AG10803 (cell line): ENCODE measurements around the gene ADAMTS18.

ENCODE experiments used
- DNase-seq: peaks from one replicate; pipeline ENCODE4 v3.0.0; 2010; ENCODE audit warnings: low read depth
- H3K4me3 ChIP-seq: 2 replicates; pipeline ENCODE4 v1.5.1; 2011; ENCODE audit warnings: mild to moderate bottlenecking, low read length, control low read depth
- TF ChIP-seq, protein P1 (sequence below): conservative IDR thresholded peaks from 2 replicates; pipeline ENCODE4 v1.5.1; 2011; ENCODE audit warnings: mild to moderate bottlenecking, low read length, control low read depth, inconsistent platforms

The ADAMTS18 gene

DNA sequence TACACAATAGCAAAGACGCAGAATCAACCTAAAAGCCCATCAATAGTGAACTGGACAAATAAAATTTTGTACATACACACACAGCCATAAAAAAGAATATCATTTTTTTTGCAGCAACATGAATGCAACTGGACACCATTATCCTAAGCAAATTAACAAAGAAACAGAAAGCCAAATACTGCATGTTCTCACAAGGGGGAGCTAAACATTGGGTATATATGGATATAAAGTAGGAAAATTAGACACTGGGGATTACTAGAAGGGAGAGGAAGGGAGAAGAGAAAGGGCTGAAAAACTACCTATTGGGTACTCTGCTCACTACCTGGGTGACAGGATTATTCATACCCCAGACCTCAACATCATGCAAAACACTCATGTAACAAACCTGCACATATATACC, 28.2 kb downstream of the ADAMTS18 start:
- H3K4me3 ChIP-seq = no peak overlapping the region
- TF ChIP-seq, protein P1, sequence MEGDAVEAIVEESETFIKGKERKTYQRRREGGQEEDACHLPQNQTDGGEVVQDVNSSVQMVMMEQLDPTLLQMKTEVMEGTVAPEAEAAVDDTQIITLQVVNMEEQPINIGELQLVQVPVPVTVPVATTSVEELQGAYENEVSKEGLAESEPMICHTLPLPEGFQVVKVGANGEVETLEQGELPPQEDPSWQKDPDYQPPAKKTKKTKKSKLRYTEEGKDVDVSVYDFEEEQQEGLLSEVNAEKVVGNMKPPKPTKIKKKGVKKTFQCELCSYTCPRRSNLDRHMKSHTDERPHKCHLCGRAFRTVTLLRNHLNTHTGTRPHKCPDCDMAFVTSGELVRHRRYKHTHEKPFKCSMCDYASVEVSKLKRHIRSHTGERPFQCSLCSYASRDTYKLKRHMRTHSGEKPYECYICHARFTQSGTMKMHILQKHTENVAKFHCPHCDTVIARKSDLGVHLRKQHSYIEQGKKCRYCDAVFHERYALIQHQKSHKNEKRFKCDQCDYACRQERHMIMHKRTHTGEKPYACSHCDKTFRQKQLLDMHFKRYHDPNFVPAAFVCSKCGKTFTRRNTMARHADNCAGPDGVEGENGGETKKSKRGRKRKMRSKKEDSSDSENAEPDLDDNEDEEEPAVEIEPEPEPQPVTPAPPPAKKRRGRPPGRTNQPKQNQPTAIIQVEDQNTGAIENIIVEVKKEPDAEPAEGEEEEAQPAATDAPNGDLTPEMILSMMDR = peak; percentile 59
- DNase-seq = peak; percentile 15

- H3K4me3 ChIP-seq = no peak overlapping the region
- TF ChIP-seq, protein P1 = no peak
- no peak for DNase-seq
Measured at GRCh38 chr16:77404775-77405174, 30.1 kb downstream of the ADAMTS18 start.

DNA sequence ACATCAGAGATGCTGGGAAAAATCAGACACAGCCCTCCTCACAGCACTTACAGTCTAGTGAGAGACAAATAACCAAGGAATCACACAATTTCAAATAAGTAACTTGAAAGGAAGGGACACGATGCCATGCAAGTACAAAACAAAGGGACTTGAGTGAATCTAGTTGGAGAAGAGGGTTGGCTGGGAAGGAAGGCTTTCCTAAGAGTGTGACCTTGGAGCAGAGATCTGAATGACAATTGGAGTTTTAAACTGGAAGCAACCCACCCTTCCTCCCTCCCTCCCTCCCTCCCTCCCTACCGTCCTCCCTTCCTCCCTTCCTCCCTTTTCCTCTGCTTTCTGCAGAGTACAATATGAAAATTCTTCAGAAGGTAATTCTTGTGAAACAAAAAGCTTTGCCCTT, 31.1 kb downstream of the ADAMTS18 start:
- TF ChIP-seq, protein P1 = no peak
- H3K4me3 ChIP-seq = no peak overlapping the region
- DNase-seq = no peak

- DNase-seq = no peak
- TF ChIP-seq, protein P1 = no peak
- no peak overlapping the region for H3K4me3 ChIP-seq
Measured at GRCh38 chr16:77402672-77403071, 32.2 kb downstream of the ADAMTS18 start.

- H3K4me3 ChIP-seq = no peak overlapping the region
- TF ChIP-seq, protein P1 = no peak
- no peak for DNase-seq
Measured at GRCh38 chr16:77402118-77402517, 32.7 kb downstream of the ADAMTS18 start.

DNA sequence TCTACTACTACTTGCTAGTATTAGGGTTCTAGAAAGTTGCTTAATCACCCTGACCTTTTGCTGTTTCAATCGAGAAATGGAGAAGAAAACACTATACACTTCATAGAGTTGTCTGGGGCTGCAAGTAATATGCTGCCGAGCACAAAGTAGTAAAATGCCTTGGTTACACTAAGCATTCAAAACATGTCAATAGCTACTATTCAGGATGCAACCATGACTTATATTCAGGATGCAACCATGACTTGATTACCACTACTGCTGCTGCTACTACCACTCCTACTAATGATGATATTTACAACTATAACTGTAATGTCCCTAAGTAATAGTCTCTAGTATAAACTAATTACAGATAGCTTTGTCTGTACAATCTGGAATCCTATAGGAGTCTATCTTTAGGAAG, 35.3 kb downstream of the ADAMTS18 start:
- TF ChIP-seq, protein P1 = no peak
- no peak overlapping the region for H3K4me3 ChIP-seq
- no peak for DNase-seq

- no peak for DNase-seq
- no peak overlapping the region for H3K4me3 ChIP-seq
- TF ChIP-seq, protein P1 = no peak
Measured at GRCh38 chr16:77399066-77399465, 35.8 kb downstream of the ADAMTS18 start.
